Measurements from ENCODE around the gene NUMA1. TPM values are rescaled to one million over a fixed set of nuclear protein-coding genes. Genes with fewer than 3 reads are reported as not detected.

The NUMA1 gene
- total and polyA plus RNA-seq, 2 of the 8 experiments (the other 6 are each of a cell fraction or from before 2014, with no cell fraction given) = 101 to 107 TPM

DNA sequence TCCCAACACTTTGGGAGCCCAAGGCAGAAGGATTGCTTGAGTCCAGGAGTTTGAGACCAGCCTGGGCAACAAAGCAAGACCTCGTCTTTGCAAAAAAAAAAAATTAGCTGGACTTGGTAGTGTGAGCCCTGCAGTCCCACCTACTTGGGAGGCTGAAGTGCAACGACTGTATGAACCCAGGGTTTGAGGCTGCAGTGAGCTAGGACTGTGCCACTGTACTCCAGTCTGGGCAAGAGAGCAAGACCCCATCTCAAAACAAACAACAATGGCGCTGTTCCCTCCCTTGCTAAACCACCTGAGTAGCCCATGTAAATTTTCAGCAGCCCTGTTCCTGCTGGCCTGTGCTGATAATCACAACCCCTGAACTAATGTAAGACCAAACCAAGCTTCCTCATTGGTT, 19.7 kb upstream of the NUMA1 start (continued):
- TF ChIP-seq E2F6 (IDR thresholded peaks at IDR 0.05) (no peak), ASH2L (IDR thresholded peaks at IDR 0.05; ENCODE audit: low read length) (no peak), NRF1 (IDR thresholded peaks at IDR 0.05; ENCODE audit: low read depth, low read length) (no peak), TEAD4 (IDR thresholded peaks at IDR 0.05; ENCODE audit: low read depth, low read length) (no peak)
